ENCODE measurements around the gene GOLPH3.
"Not testable (repeated sequence)": the region's sequence is repeated elsewhere in the genome, so short reads cannot be mapped to it uniquely, and the experiment has no call there.

GRCh38 chr5:32208837-32209236, 34.7 kb upstream of the GOLPH3 start:
- TF ChIP-seq, protein P1, sequence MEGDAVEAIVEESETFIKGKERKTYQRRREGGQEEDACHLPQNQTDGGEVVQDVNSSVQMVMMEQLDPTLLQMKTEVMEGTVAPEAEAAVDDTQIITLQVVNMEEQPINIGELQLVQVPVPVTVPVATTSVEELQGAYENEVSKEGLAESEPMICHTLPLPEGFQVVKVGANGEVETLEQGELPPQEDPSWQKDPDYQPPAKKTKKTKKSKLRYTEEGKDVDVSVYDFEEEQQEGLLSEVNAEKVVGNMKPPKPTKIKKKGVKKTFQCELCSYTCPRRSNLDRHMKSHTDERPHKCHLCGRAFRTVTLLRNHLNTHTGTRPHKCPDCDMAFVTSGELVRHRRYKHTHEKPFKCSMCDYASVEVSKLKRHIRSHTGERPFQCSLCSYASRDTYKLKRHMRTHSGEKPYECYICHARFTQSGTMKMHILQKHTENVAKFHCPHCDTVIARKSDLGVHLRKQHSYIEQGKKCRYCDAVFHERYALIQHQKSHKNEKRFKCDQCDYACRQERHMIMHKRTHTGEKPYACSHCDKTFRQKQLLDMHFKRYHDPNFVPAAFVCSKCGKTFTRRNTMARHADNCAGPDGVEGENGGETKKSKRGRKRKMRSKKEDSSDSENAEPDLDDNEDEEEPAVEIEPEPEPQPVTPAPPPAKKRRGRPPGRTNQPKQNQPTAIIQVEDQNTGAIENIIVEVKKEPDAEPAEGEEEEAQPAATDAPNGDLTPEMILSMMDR (IDR thresholded peaks at IDR 0.05): not testable (repeated sequence)
- not testable (repeated sequence) for TF ChIP-seq EP300 (IDR thresholded peaks at IDR 0.05)

All from ovary (tissue), 3 donors.